HEK293T (cell line): ENCODE measurements around the gene RNF220.

Experiments
- CTCF ChIA-PET: fragments of 350-600 bp; formaldehyde crosslinking; extraction: SDS; loops from one replicate; lab custom pipeline; 2021; ENCODE audit warnings: antibody characterized with exemption, inconsistent platforms; lab: Yijun Ruan, JAX
- POLR2A ChIA-PET: fragments of 350-600 bp; formaldehyde crosslinking; extraction: SDS; loops from one replicate; lab custom pipeline; 2020; ENCODE audit warnings: antibody characterized with exemption, inconsistent platforms; lab: Yijun Ruan, JAX
- DNase-seq: peaks from one replicate; pipeline ENCODE4 v3.0.0; 2012; ENCODE audit warnings: mixed read lengths; ENCODE audit errors: extremely low spot score
- ARNT ChIP-seq: fragments of 450-650 bp; IDR thresholded peaks from 2 replicates; pipeline ENCODE4 v1.6.1; 2017; ENCODE audit warnings: mild to moderate bottlenecking
- BHLHE40 ChIP-seq: fragments of 450-650 bp; IDR thresholded peaks from 2 replicates; pipeline ENCODE4 v1.6.1; 2016; ENCODE audit warnings: mild to moderate bottlenecking, moderate library complexity, borderline replicate concordance
- CTBP1 ChIP-seq: fragments of 450-650 bp; IDR thresholded peaks from 2 replicates; pipeline ENCODE4 v1.6.1; 2016; ENCODE audit warnings: borderline replicate concordance
- ELF4 ChIP-seq: fragments of 450-650 bp; IDR thresholded peaks from 2 replicates; pipeline ENCODE4 v1.6.1; 2017; ENCODE audit warnings: antibody characterized with exemption
- FOXA1 ChIP-seq: fragments of 450-650 bp; IDR thresholded peaks from 2 replicates; pipeline ENCODE4 v1.6.1; 2016; ENCODE audit warnings: mild to moderate bottlenecking
- FOXK2 ChIP-seq: fragments of 450-650 bp; IDR thresholded peaks from 2 replicates; pipeline ENCODE4 v1.6.1; 2016; ENCODE audit warnings: mild to moderate bottlenecking
- FOXM1 ChIP-seq: fragments of 450-650 bp; IDR thresholded peaks from 2 replicates; pipeline ENCODE4 v1.6.1; 2017; ENCODE audit warnings: mild to moderate bottlenecking, borderline replicate concordance
- HDGF ChIP-seq: fragments of 450-650 bp; IDR thresholded peaks from 2 replicates; pipeline ENCODE4 v1.6.1; 2017; ENCODE audit warnings: antibody characterized with exemption, borderline replicate concordance
- L3MBTL2 ChIP-seq: fragments of 450-650 bp; conservative IDR thresholded peaks from 2 replicates; pipeline ENCODE4 v1.6.1; 2016; ENCODE audit warnings: mild to moderate bottlenecking
- LEF1 ChIP-seq: fragments of 450-650 bp; IDR thresholded peaks from 2 replicates; pipeline ENCODE4 v1.6.1; 2017; ENCODE audit warnings: mild to moderate bottlenecking, borderline replicate concordance
- NFRKB ChIP-seq: fragments of 450-650 bp; IDR thresholded peaks from 2 replicates; pipeline ENCODE4 v1.6.1; 2016; ENCODE audit warnings: mild to moderate bottlenecking, moderate library complexity
- SP1 ChIP-seq: fragments of 450-650 bp; IDR thresholded peaks from 2 replicates; pipeline ENCODE4 v1.6.1; 2017
- SUZ12 ChIP-seq: fragments of 450-650 bp; IDR thresholded peaks from 2 replicates; pipeline ENCODE4 v1.6.1; 2016; ENCODE audit warnings: mild to moderate bottlenecking
- TARDBP ChIP-seq: fragments of 450-650 bp; IDR thresholded peaks from 2 replicates; pipeline ENCODE4 v1.6.1; 2016
- ZNF384 ChIP-seq: fragments of 450-650 bp; IDR thresholded peaks from 2 replicates; pipeline ENCODE4 v1.6.1; 2016
- TF ChIP-seq, protein P1 (sequence below): fragments of 450-650 bp; IDR thresholded peaks from 2 replicates; pipeline ENCODE4 v1.6.1; 2016

RNF220 gene

DNA sequence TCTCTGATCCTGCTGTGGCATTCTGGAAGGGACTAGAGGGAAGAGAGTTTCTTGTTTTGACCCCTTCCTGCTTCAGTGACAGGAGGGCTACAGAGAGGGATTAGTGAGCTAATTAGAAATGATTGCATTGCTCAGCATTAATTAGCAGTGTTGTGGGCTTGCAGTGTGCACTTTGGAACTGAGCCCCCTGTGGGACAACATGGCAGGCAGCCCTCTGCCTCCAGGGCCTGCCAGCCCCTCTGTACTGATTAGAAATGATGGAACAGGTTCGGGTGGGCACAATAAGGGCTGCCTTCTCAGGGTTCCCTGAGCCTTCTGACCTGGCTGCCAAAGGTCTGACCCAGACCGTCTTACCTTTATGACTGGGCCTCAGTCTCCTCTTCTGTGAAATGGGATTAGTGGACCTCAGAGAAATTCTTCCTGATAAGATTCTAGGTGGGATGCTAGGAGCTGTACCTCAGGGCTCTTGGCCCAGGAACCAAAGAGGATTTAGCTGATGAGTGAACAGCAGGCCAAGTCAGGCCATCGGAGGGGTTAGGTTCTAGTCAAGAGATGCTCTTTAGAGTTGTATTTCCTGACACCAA is 229.6 kb downstream of the RNF220 start:
- TF ChIP-seq CTBP1 (no peak), FOXM1 (no peak), ZNF384 (no peak), SP1 (no peak), L3MBTL2 (no peak), FOXA1 (no peak), ARNT (no peak), HDGF (no peak), SUZ12 (no peak), BHLHE40 (no peak)
- no peak for DNase-seq
- POLR2A ChIA-PET = interaction anchor here (1.5 to 4.5 kb wide), 5 partner anchors 7 to 87 kb away, joined by 6 to 54 read pairs (median 47); no protein-coding TSS in a partner anchor
- CTCF ChIA-PET = interaction anchor here (0.8 kb wide), 2 partner anchors 17 to 26 kb away, joined by 3 to 7 read pairs; no protein-coding TSS in a partner anchor

- TF ChIP-seq L3MBTL2 = no peak
- no peak for TF ChIP-seq HDGF
- TF ChIP-seq ELF4 = no peak
- TF ChIP-seq FOXK2 = no peak
- no peak for TF ChIP-seq ARNT
- TF ChIP-seq CTBP1 = no peak
- no peak for TF ChIP-seq SUZ12
- CTCF ChIA-PET = interaction anchor here (0.9 kb wide), 1 partner anchor 18 kb away, joined by 3 read pairs; no protein-coding TSS in a partner anchor
Observed at GRCh38 chr1:44635439-44635838, 230.4 kb downstream of the RNF220 start.

DNA sequence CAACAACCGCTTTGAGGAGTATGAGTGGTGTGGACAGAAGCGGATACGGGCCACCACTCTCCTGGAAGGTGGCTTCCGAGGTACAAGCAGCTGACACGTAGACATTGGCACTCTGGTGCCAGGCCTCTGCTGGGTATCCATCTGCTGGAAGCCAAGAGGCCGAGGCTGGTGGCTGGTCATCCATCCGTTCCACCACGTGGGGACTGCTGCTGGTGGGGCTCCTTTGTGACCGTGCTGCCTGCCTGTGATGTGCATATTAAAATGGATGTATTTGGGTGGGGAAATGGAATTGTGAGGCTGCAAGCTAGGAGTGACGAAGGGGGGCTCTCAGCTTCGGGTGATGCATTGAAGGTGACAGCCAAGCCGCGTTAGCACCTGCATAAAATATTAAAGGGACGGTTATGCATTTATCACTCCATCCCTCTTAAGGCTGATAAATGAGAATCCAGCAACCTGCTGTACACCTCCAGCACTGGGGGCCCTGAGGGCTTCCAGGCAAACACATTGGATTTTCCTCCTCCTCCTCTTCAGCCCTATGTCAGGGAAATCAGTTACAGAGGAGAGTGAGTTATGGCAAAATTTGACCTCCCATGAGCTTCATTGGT is 231.1 kb downstream of the RNF220 start:
- POLR2A ChIA-PET = interaction anchor here (1.3 to 2.3 kb wide), 2 partner anchors 11 to 16 kb away, joined by 3 to 8 read pairs; no protein-coding TSS in a partner anchor

More at GRCh38 chr1:44635439-44635838, 230.4 kb downstream of the RNF220 start:
- no peak for DNase-seq
- POLR2A ChIA-PET = interaction anchor here (2.3 kb wide), 1 partner anchor 17 kb away, joined by 8 read pairs; no protein-coding TSS in a partner anchor

DNA sequence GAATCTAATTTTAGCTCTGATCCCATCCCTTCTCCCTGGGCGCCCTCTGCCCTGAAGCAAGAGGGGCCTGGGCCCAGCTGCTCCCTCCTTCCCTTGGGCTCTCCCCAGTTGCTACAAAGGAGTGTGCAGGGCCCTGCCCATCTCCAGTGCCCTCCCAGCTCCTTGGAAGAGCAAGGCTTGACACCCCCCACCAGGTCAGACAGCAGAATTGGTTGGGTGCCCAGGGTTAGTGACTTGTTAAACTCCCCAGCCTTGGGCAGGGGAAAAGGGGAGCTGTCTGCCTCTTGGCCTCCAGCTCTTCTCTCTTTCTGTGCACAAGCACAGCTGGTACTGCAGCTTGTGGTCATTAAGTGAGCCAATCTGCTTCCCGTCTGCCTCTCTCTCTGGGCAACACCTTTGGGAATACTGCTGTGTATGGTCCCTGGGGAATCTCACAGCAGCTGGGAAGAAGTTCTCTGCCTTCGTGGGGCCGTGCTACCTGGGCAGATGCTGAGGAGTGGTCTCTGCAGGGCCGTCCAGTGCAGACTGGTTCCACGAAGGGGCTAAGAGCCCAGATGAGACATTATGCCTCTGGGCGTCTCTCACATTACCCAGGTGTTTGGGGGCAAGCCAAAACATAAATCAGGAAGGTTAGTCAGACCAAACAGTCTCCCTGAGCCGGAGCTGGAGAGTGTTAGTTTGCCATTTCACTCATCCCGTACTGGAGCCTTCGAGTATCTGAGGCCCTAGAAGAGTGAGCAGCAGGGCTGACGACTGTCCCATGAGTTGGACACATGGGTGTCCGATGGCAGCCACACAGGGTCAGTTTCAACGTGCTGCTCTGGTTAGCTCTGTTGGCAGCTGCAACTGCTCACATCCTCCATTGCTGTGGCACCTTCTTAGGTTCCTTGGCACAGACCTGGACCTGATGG is 231.9 kb downstream of the RNF220 start:
- no peak for DNase-seq
- TF ChIP-seq, protein P1, sequence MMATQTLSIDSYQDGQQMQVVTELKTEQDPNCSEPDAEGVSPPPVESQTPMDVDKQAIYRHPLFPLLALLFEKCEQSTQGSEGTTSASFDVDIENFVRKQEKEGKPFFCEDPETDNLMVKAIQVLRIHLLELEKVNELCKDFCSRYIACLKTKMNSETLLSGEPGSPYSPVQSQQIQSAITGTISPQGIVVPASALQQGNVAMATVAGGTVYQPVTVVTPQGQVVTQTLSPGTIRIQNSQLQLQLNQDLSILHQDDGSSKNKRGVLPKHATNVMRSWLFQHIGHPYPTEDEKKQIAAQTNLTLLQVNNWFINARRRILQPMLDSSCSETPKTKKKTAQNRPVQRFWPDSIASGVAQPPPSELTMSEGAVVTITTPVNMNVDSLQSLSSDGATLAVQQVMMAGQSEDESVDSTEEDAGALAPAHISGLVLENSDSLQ = no peak
- TF ChIP-seq NFRKB = no peak
- POLR2A ChIA-PET = interaction anchor here (0.6 to 1.8 kb wide), 3 partner anchors 11 to 255 kb away, joined by 3 to 5 read pairs (median 3); no protein-coding TSS in a partner anchor
- CTCF ChIA-PET = no interaction called here

More for the DNA sequence above, 231.1 kb downstream of the RNF220 start:
- CTCF ChIA-PET = interaction anchor here (0.9 kb wide), 1 partner anchor 17 kb away, joined by 3 read pairs; no protein-coding TSS in a partner anchor
- TF ChIP-seq BHLHE40 (no peak), SUZ12 (no peak), ELF4 (no peak), FOXA1 (no peak), L3MBTL2 (no peak), TARDBP (no peak), FOXK2 (no peak), ARNT (no peak), LEF1 (no peak), NFRKB (no peak), CTBP1 (no peak), HDGF (no peak), FOXM1 (no peak)
- DNase-seq = no peak

GRCh38 chr1:44637702-44638411 is 232.8 kb downstream of the RNF220 start:
- ChIA-PET POLR2A (interaction anchor here (1.8 kb wide), 1 partner anchor 15 kb away, joined by 5 read pairs; no protein-coding TSS in a partner anchor), CTCF (interaction anchor here (2.2 kb wide), 1 partner anchor 14 kb away, joined by 12 read pairs; no protein-coding TSS in a partner anchor)
- no peak for DNase-seq
- TF ChIP-seq NFRKB (no peak), CTBP1 (no peak)

DNA sequence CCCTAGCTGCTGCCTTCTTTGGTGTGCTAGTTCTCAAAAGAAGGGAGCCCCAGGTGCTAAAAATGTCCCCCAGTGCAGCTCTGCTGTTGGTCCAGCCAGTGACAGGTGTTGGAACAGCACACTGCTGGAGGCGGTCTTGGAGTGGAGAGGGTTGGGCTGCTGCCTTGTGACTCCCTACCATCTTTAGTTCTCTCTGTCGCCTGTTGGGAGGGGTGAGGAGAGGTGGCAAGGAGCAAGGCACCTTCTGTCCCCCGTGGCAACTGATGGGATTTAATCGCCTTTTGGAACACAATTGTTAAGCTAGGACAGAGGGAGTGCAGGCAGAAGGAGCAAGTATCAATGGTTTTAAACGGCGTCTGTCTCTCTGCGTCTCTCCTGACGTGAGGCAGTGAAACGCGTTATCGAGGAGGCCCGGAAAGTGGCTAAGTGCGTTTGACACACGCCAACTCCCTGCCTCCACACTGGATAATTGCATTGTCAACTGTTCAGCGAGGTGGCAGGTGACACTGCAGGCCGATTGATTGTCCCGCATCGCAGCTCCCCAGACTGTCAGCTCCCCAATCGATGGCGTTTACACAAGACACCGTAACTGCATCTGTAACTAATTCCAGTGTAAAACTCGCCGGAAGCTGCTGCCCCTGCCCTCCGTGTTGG is 235.3 kb downstream of the RNF220 start:
- CTCF ChIA-PET = interaction anchor here (2.2 to 4.2 kb wide), 2 partner anchors 12 kb away, joined by 12 to 19 read pairs; no protein-coding TSS in a partner anchor
- TF ChIP-seq TARDBP = no peak
- POLR2A ChIA-PET = interaction anchor here (4.6 kb wide), 1 partner anchor 8 kb away, joined by 54 read pairs; no protein-coding TSS in a partner anchor
- no peak for DNase-seq
